ENCODE results near the gene TWIST2.

TWIST2 gene

GRCh38 chr2:238872628-238873380, 24.9 kb downstream of the TWIST2 start:
- DNase-seq (ENCODE audit: low read depth, low spot score), result no peak

- DNase-seq (ENCODE audit: low read depth, low spot score), result no peak
Measured at GRCh38 chr2:238873381-238873801, 25.5 kb downstream of the TWIST2 start.

- DNase-seq (ENCODE audit: low read depth, low spot score), result no peak
Measured at GRCh38 chr2:238873841-238874240, 26.0 kb downstream of the TWIST2 start.

- DNase-seq (ENCODE audit: low read depth, low spot score), result no peak
Measured at GRCh38 chr2:238874330-238875050, 26.6 kb downstream of the TWIST2 start.

DNA sequence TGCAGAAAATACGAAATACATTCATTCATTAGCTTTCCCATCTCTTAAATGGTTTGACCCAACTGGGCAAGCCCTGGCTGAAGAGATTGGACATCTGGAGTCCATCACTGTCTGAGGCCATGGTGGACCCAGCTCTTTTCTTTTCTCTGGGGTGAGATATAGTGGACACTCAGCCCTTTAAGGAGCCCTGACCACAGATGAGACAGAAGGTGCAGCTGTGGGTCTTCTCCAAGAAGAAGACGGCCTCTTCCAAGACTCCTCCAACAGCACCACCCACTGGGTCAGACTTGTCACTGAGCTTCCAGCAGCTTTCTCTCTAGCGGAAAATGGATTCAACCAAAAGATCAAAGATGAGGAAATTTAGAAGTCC, 27.2 kb downstream of the TWIST2 start:
- no peak for DNase-seq (ENCODE audit: low read depth, low spot score)

GRCh38 chr2:238875471-238876231, 27.8 kb downstream of the TWIST2 start:
- no peak for DNase-seq (ENCODE audit: low read depth, low spot score)

GRCh38 chr2:238876232-238876630, 28.3 kb downstream of the TWIST2 start:
- no peak for DNase-seq (ENCODE audit: low read depth, low spot score)

GRCh38 chr2:238878051-238878735, 30.3 kb downstream of the TWIST2 start:
- DNase-seq (ENCODE audit: low read depth, low spot score), result no peak

- DNase-seq (ENCODE audit: low read depth, low spot score), result no peak
Measured at GRCh38 chr2:238879043-238879442, 31.2 kb downstream of the TWIST2 start.

GRCh38 chr2:238879621-238880377, 31.9 kb downstream of the TWIST2 start:
- no peak for DNase-seq (ENCODE audit: low read depth, low spot score)

DNA sequence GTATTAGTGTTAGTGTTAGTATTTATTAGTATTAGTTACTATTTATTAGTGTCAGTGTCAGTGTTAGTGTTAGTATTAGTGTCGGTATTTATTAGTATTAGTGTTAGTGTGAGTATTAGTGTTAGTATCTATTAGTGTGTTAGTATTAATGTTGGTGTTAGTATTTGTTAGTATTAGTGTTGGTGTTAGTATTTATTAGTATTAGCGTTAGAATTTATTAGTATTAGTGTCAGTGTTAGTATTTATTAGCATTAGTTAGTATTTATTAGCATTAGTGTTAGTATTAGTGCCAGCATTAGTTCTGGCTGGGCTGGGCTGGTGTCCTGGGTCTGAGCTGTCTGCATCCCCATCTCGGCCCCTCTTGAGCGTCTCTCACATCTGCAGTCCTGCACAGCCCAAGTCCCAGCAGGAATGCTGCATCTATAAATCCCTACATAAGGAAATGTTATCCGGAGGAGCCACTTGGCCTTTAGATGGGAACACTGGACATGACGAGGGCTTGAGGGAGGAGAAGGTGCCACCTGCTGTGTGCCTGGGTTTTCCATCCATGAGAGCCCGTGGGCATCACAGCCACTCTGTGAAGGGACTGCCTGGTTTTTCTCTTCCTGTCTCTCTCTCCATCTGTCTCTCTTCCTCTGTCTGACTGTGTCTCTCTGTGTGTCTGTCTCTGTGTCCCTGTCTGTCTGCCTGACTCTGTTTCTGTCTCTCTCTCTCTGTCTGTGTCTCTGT, 33.6 kb downstream of the TWIST2 start:
- DNase-seq (ENCODE audit: low read depth, low spot score), result no peak

DNA sequence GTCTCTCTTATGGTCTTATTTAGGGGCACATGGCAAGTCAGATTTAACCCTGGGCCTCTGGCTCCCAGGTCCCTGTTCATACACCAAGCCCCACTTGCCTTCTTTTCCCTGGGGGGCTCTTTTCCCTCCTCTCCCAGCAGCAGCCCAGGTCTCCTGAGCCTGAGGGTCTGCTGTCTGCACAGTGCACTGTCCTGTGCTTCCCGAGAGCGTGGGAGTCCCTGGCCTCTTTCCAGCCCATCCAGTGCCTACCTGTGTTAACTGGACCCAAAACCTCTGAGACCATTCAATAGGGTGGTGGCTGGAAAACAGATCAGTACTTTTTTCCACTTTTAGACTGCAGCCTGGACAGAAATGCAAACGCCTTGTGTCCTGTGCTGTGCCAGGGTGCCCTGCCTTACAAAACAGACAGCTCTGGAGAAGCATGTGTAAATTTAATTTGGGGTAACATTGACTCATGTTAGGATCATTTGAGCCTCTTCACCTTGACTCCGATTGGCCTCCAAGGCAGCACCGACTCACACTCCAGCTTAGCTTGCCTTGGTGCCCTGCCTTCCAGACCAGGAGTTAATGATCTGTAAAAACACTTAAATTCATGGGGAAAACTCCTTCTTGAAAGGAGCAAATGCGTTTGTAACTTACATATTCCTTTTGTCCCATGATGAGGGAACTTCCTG, 34.3 kb downstream of the TWIST2 start:
- DNase-seq (ENCODE audit: low read depth, low spot score), result no peak

GRCh38 chr2:238883421-238883901, 35.6 kb downstream of the TWIST2 start:
- no peak for DNase-seq (ENCODE audit: low read depth, low spot score)

- no peak for DNase-seq (ENCODE audit: low read depth, low spot score)
Measured at GRCh38 chr2:238884122-238884811, 36.4 kb downstream of the TWIST2 start.

- no peak for DNase-seq (ENCODE audit: low read depth, low spot score)
Measured at GRCh38 chr2:238884812-238885408, 37.0 kb downstream of the TWIST2 start.

DNA sequence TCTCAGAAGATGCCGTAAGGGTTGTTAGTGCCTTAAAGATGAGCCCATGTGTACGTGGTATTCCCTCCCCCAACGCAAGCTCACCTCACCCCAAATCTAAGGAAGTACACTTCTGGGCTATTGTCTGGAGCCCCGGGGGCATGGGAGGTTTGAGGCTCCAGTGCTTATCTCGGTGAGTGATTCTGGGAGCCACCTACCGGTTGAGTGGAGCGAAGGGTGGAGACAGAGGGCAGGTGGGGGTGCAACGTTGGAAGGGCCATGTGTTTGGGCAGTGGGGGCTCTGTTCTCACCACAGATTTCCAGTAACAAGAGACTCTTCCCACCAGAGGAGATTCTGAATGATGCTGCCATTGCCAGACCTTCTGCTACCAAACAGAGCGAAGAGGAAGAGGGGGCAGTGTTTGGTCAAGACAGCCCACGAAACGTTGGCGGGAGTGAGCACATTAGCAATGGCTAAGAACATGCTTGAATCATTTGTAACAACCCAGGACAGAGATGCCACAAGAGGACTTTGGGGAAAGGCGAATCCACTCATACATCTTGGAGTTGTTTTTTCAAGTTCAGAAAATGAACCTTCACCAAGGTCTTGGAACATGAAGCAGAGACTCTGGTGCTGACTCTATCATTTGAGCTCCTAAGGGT, 38.7 kb downstream of the TWIST2 start:
- DNase-seq (ENCODE audit: low read depth, low spot score), result no peak

DNA sequence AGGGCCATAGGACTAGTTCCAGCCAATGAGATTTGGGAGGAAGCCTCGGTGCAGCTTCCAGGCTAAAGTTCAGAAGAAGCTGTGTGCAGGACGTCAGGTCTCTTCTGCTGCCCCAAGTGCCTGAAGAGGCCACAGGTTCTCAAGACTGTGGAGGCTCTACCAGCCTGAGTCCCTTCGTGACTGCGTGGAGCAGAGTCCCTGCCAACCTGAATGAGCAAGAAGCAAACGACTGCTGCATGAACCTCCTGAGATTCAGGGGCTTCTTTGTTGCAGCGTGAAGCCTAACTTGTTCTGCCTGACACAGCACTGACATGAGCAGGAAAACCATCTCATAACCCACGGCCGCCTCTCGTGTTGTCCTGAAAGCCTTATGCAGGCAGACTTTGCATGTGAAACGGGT, 39.7 kb downstream of the TWIST2 start:
- DNase-seq (ENCODE audit: low read depth, low spot score), result no peak

- no peak for DNase-seq (ENCODE audit: low read depth, low spot score)
Measured at GRCh38 chr2:238888781-238889180, 40.9 kb downstream of the TWIST2 start.

All from activated CD4-positive, CD25-positive, alpha-beta regulatory T cell treated with anti-CD3 and anti-CD28 coated beads, Interleukin-2, amount 50 U/mL, for 16 hours (primary cell).